Panc1 (cell line): ENCODE results near the gene OR51A7.

Source experiments
- POLR2AphosphoS5 ChIP-seq: IDR thresholded peaks from 2 replicates; pipeline ENCODE4 v1.6.1; 2012; ENCODE audit warnings: mild to moderate bottlenecking, low read depth, low read length, moderate library complexity
- TF ChIP-seq, protein P1 (sequence below): fragments of 450-650 bp; IDR thresholded peaks from 2 replicates; pipeline ENCODE4 v1.5.1; 2017; ENCODE audit warnings: mild to moderate bottlenecking
- TF ChIP-seq, protein P2 (sequence below), 2 experiments: IDR thresholded peaks; 2 replicates each; pipeline ENCODE4 v1.6.1; 2011 to 2012; ENCODE audit warnings: low read depth in 2 of 2, control low read depth in 1 of 2, low read length in 1 of 2, mild to moderate bottlenecking in 1 of 2, moderate library complexity in 1 of 2; ENCODE audit not compliant: insufficient read depth in 1 of 2

DNA sequence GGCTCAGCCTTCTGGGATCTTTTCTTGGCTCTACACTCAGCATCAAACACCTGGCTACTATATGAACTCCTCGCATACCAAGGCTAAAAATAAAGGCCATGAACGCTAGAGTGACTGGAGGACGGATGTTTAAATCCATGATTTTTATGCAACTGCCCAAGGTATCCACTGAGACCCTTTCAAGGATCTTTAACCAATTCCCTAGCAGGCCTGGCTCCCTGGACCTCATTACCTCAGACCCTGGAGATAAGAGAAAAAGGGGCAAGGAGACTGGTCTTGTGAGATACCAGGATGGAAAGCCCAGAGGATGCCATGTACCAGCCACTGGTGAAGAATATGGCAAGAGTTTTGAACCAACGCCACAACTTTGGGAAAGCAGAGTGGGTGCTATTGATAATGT, 15.7 kb downstream of the OR51A7 start, which contains the start of gene OR51G2:
- TF ChIP-seq, protein P1, sequence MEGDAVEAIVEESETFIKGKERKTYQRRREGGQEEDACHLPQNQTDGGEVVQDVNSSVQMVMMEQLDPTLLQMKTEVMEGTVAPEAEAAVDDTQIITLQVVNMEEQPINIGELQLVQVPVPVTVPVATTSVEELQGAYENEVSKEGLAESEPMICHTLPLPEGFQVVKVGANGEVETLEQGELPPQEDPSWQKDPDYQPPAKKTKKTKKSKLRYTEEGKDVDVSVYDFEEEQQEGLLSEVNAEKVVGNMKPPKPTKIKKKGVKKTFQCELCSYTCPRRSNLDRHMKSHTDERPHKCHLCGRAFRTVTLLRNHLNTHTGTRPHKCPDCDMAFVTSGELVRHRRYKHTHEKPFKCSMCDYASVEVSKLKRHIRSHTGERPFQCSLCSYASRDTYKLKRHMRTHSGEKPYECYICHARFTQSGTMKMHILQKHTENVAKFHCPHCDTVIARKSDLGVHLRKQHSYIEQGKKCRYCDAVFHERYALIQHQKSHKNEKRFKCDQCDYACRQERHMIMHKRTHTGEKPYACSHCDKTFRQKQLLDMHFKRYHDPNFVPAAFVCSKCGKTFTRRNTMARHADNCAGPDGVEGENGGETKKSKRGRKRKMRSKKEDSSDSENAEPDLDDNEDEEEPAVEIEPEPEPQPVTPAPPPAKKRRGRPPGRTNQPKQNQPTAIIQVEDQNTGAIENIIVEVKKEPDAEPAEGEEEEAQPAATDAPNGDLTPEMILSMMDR = no peak
- TF ChIP-seq POLR2AphosphoS5 = no peak
- TF ChIP-seq, protein P2, sequence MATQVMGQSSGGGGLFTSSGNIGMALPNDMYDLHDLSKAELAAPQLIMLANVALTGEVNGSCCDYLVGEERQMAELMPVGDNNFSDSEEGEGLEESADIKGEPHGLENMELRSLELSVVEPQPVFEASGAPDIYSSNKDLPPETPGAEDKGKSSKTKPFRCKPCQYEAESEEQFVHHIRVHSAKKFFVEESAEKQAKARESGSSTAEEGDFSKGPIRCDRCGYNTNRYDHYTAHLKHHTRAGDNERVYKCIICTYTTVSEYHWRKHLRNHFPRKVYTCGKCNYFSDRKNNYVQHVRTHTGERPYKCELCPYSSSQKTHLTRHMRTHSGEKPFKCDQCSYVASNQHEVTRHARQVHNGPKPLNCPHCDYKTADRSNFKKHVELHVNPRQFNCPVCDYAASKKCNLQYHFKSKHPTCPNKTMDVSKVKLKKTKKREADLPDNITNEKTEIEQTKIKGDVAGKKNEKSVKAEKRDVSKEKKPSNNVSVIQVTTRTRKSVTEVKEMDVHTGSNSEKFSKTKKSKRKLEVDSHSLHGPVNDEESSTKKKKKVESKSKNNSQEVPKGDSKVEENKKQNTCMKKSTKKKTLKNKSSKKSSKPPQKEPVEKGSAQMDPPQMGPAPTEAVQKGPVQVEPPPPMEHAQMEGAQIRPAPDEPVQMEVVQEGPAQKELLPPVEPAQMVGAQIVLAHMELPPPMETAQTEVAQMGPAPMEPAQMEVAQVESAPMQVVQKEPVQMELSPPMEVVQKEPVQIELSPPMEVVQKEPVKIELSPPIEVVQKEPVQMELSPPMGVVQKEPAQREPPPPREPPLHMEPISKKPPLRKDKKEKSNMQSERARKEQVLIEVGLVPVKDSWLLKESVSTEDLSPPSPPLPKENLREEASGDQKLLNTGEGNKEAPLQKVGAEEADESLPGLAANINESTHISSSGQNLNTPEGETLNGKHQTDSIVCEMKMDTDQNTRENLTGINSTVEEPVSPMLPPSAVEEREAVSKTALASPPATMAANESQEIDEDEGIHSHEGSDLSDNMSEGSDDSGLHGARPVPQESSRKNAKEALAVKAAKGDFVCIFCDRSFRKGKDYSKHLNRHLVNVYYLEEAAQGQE (IDR thresholded peaks at IDR 0.05; ENCODE audit: insufficient read depth in 1 of 2, low read depth in 2 of 2, low read length in 1 of 2) = no peak
